Omental fat pad (tissue), 4 donors: Measurements from ENCODE around the gene SYT9. TPM values are rescaled to one million over a fixed set of nuclear protein-coding genes. Genes with fewer than 3 reads are reported as not detected.

Experiments used
- ATAC-seq: fragments of 150-250 bp; one replicate; pipeline ENCODE4 v1.9.1; 2016; ENCODE audit warnings: mild to moderate bottlenecking, moderate library complexity; ENCODE audit not compliant: low FRiP score
- DNase-seq: peaks from one replicate; pipeline ENCODE4 v3.0.0-alpha.2; 2019; ENCODE audit warnings: low spot score
- total RNA-seq, 4 donors: library from RNA; depleted of rRNA; stranded (reverse); fragments of >200 nt; gene quantifications; one replicate each; pipeline ENCODE4 v1.1.0, GENCODE V29; 2016
- TF ChIP-seq, protein P1 (sequence below), 3 donors: fragments of 450-650 bp; IDR thresholded peaks; one replicate each; pipeline ENCODE4 v1.5.1; 2016 to 2017; ENCODE audit warnings: antibody characterized with exemption in 3 of 3, mild to moderate bottlenecking in 3 of 3, moderate library complexity in 2 of 3

SYT9 gene
- total RNA-seq, 4 donors from 2014 or later, result 0.13 to 0.46 TPM; not detected in 2

DNA sequence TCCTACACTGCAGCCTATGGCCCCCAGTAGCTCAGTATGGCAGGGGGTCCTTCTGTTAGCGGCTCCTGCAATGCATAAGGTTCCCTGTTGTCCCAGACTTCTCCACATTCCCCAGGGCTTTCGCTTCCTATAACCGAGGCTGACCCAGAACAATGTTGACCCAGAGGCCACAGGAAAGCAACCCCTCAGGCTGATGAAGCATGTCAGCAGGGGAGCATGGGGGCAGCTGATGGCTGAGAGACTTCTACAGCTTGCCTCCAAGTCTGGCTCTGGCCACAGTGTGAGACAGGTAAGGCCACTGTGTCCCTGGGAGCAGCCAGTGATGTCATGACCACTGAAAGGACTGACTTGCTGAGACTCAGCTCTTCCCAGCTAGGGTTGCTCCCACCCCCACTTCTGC, 249.5 kb downstream of the SYT9 start:
- no peak for DNase-seq
- TF ChIP-seq, protein P1, sequence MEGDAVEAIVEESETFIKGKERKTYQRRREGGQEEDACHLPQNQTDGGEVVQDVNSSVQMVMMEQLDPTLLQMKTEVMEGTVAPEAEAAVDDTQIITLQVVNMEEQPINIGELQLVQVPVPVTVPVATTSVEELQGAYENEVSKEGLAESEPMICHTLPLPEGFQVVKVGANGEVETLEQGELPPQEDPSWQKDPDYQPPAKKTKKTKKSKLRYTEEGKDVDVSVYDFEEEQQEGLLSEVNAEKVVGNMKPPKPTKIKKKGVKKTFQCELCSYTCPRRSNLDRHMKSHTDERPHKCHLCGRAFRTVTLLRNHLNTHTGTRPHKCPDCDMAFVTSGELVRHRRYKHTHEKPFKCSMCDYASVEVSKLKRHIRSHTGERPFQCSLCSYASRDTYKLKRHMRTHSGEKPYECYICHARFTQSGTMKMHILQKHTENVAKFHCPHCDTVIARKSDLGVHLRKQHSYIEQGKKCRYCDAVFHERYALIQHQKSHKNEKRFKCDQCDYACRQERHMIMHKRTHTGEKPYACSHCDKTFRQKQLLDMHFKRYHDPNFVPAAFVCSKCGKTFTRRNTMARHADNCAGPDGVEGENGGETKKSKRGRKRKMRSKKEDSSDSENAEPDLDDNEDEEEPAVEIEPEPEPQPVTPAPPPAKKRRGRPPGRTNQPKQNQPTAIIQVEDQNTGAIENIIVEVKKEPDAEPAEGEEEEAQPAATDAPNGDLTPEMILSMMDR (IDR thresholded peaks at IDR 0.05), result no peak
- ATAC-seq, result no peak

DNA sequence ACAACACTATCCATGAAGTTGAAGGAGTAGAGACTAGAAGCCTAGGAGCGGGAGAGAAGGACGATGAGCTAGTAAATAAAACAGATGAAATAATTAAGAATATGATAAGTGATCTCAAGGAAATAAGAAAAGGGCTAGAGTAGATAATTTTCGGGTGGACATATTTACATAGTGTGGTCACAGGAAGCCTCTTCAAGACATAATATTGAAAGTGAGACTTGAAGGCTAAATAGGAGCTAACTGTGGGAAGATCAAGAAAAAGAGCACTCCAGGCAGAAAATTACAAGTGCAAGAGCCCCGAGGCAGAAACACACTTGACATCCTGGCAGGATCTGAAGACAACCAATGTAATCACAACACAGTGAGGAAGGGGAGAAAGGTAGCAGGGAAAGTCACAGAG, 250.2 kb downstream of the SYT9 start:
- DNase-seq, result no peak
- no peak for ATAC-seq
- TF ChIP-seq, protein P1 (IDR thresholded peaks at IDR 0.05), result no peak

DNA sequence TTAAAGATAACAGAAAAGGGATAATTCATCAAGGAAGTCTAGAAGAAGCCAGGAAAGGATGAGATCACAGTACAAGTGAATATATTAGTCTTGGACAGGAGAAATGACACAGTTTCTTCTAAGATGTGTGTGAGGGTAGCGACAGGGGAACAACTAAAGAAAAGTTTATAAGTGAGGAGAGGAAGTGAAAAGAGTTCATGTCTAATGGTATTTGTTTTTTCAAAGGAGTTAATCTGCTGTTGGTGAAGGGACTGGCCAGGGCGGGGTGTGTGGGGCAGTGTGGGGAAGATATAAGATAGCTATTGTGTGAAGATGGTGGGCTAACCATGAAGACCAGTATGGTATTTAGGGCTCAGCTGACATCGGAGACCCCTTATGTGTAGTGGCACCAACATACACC, 254.5 kb downstream of the SYT9 start:
- ATAC-seq (no peak), DNase-seq (no peak)
- TF ChIP-seq, protein P1 (IDR thresholded peaks at IDR 0.05), result no peak

DNA sequence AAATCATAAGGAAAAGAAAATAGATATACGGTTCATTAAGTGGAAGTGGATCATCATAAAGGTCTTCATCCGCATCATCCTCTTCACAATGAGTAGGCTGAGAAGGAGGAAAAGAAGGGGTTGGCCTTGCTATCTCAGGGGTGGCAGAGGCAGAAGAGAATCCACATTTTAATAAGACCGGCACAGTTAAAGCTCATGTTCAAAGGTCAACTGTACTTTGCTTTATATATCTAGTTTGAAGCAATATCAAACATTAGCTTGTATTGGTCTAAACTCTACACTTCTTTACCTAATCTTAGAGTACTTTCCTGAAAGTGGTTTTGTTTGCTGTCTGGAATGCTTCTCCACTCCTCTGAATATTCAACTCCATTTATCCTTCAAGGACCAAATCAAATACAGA, 256.4 kb downstream of the SYT9 start:
- TF ChIP-seq, protein P1 (IDR thresholded peaks at IDR 0.05), result no peak
- DNase-seq, result no peak
- ATAC-seq, result no peak

DNA sequence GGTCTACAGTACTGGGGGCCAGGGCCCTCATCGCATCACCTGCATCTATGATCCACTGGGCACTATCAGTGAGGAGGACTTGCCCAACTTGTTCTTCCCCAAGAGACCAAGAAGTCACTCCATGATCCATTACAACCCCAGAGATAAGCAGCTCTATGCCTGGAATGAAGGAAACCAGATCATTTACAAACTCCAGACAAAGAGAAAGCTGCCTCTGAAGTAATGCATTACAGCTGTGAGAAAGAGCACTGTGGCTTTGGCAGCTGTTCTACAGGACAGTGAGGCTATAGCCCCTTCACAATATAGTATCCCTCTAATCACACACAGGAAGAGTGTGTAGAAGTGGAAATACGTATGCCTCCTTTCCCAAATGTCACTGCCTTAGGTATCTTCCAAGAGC, 258.3 kb downstream of the SYT9 start:
- DNase-seq, result no peak
- no peak for ATAC-seq
- TF ChIP-seq, protein P1 (IDR thresholded peaks at IDR 0.05), result no peak

DNA sequence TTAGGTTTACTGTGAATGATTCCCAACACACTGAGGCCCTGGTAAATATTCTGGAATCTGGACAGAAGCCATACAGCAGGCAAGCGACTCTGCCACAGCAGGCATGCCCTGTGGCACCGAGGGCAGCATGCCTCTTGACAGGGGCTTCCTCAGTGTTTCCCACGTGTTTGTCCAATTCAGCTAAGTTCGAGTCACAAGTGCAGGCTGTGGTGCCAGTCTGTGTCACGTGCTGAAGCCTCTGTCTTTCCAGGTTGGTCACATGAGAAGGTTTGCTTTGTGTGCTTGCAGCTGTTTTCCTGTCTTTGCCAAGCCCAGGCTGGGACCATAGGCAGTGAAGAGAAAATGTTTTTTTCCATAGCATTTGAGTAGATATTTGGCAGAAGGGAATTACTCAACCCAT, 259.7 kb downstream of the SYT9 start:
- DNase-seq (no peak), ATAC-seq (no peak)
- TF ChIP-seq, protein P1 (IDR thresholded peaks at IDR 0.05), result no peak

DNA sequence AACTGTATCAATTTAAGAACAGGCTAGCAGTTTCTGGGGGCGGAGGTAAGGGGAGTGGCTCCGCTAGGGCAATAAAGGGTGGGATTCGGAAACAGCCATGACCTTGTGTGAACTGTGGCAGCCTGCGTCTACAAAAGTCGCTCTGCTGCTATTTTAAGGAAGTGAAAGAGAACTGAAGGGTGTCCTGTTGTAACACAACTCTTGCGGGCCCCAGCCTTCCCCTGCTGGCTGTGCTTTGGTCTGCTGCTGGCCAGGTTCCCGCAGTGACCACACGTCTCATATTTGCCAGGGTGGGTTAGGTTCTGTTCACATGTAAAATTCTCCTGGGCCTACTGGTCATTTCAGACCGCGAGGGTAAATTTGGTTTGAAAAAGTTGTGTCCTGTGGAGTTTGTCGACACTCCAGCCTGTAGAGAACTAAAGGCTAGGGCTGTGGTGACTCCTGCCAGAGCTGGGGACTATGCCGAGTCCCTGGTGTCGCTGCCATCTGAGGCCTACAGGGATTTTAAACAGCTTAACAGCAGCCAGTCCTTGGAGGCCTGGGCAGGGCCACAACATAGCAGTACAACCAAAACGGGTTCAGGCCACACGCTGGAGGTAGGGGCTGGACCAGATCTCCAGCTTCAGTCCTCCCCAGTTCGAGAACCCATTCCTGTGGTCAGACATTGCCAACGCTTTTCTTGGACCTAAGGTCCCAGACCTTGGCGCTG, 261.0 kb downstream of the SYT9 start:
- ATAC-seq (no peak), DNase-seq (no peak)
- TF ChIP-seq, protein P1 (IDR thresholded peaks at IDR 0.05), result no peak
